Keratinocyte (primary cell): ENCODE measurements around the gene MLLT3.

Experiments
- CTCF ChIP-seq, 3 experiments: IDR thresholded peaks in 1 of 3; conservative IDR thresholded peaks in 1 of 3; optimal IDR thresholded peaks in 1 of 3; 2 replicates in 2 of 3; 3 replicates in 1 of 3; pipeline versions ENCODE3 to v1.5.1; 2011; ENCODE audit warnings: low read length in 3 of 3, mild to moderate bottlenecking in 3 of 3, moderate library complexity in 2 of 3, control low read depth in 1 of 3, inconsistent platforms in 1 of 3; ENCODE audit not compliant: insufficient read depth in 2 of 3; ENCODE audit errors: extremely low read depth in 1 of 3
- EZH2 ChIP-seq: IDR thresholded peaks from one replicate; pipeline ENCODE4 v1.6.1; 2012; ENCODE audit warnings: inconsistent platforms, mild to moderate bottlenecking, low read length, moderate library complexity

DNA sequence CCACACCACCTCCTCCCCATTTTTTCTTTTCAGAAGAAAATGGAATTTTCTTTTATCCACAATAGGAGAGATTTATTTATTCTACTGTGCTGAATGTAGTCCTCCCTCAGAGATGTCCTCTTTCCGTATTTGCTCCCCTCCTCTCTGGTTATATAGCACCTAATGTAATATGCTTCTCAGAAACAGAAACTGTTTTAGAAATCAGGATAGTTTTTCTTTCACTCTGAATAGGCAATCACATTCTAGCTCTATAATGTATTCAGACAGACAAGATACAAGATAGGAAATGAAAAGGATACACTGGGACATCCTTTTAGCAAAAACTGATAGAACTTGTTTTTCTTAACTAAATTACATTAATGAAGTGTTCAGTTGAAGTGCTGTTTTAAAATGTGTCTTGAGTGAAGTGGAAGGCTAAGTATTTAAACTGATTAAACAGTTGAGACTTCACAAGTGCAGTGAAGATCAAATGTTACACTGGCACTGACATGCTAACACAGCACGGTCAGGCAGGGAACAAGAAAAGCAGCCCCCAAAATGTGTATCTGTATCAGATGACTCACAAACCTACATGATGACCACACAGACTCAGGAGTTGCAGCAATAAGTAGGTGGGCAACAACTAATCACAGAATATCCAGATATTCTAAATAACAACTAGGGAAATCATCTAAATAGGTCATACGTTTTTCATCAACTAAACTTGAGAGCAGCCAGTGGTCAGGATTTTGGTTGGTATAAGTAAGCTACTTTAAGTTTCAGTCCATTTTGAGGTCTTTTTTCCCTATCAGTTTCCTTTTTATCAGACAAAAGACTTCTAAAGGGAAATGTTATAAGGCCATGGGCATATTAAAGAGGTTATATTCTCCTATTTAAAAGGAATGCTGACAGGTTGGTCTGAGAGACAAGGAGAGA is 260.4 kb downstream of the MLLT3 start:
- TF ChIP-seq CTCF (optimal IDR thresholded peaks at IDR 0.05 in 1 of 3, IDR thresholded peaks at IDR 0.05 in 1 of 3, conservative IDR thresholded peaks at IDR 0.05 in 1 of 3; ENCODE audit: extremely low read depth in 1 of 3, insufficient read depth in 2 of 3, low read length in 3 of 3): no peak
- TF ChIP-seq EZH2: no peak
